Mesothelial cell of epicardium (in vitro differentiated cells): ENCODE measurements around the gene RNF150. TPM values are rescaled to one million over a fixed set of nuclear protein-coding genes. Genes with fewer than 3 reads are reported as not detected.

Source experiments
- DNase-seq, 2 experiments: peaks; one replicate each; pipeline ENCODE4 v3.0.0; 2021; ENCODE audit warnings: low spot score in 2 of 2; ENCODE audit not compliant: unreplicated experiment in 2 of 2
- H3K27ac Mint-ChIP-seq: 2 replicates; pipeline ENCODE4 v1.8.0; 2021; ENCODE audit warnings: mixed read lengths
- H3K27me3 Mint-ChIP-seq: 2 replicates; pipeline ENCODE4 v1.8.0; 2021; ENCODE audit warnings: low read depth, mixed read lengths
- H3K36me3 Mint-ChIP-seq: 2 replicates; pipeline ENCODE4 v1.8.0; 2021; ENCODE audit warnings: mixed read lengths
- H3K4me1 Mint-ChIP-seq: 2 replicates; pipeline ENCODE4 v1.8.0; 2021; ENCODE audit warnings: mixed read lengths
- H3K4me3 Mint-ChIP-seq: 2 replicates; pipeline ENCODE4 v1.8.0; 2021; ENCODE audit warnings: mild to moderate bottlenecking, moderate library complexity, mixed read lengths
- H3K9me3 Mint-ChIP-seq: 2 replicates; pipeline ENCODE4 v1.8.0; 2021; ENCODE audit warnings: mixed read lengths
- total RNA-seq: library from RNA; stranded (reverse); gene quantifications from 3 replicates; pipeline ENCODE4 v1.2.1, GENCODE V29; 2021
- TF ChIP-seq, protein P1 (sequence below): fragments of 200-600 bp; sonication (generic); IDR thresholded peaks from one replicate; pipeline ENCODE4 v1.5.0; 2021; ENCODE audit warnings: antibody characterized with exemption; ENCODE audit not compliant: unreplicated experiment

RNF150 gene
- total RNA-seq, 1 donor from 2014 or later, result 40.1 TPM

DNA sequence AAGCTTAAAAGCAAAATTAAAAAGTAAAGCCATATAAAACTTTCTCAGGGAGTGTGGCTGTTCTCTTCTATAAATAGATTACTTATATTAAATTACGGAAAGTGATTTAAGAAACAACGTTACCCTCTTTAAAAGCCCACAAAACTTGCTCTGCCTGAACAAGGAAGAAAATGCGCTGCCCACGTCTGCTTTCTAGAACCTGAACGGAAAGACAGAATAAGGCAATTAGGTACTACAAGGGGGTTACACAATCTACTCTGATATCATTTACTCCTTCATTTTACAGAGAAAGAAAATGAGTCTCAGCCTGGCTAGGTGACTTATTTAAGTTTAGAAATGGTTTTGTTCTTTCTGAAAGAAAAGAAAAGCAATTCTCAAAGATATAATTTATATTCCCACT is 147.2 kb downstream of the RNF150 start:
- Mint-ChIP-seq H3K9me3 (peaks cover 19% of the 10 kb centered on the region), H3K4me3 (no peak overlapping the region)
- TF ChIP-seq, protein P1, sequence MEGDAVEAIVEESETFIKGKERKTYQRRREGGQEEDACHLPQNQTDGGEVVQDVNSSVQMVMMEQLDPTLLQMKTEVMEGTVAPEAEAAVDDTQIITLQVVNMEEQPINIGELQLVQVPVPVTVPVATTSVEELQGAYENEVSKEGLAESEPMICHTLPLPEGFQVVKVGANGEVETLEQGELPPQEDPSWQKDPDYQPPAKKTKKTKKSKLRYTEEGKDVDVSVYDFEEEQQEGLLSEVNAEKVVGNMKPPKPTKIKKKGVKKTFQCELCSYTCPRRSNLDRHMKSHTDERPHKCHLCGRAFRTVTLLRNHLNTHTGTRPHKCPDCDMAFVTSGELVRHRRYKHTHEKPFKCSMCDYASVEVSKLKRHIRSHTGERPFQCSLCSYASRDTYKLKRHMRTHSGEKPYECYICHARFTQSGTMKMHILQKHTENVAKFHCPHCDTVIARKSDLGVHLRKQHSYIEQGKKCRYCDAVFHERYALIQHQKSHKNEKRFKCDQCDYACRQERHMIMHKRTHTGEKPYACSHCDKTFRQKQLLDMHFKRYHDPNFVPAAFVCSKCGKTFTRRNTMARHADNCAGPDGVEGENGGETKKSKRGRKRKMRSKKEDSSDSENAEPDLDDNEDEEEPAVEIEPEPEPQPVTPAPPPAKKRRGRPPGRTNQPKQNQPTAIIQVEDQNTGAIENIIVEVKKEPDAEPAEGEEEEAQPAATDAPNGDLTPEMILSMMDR, result no peak

DNA sequence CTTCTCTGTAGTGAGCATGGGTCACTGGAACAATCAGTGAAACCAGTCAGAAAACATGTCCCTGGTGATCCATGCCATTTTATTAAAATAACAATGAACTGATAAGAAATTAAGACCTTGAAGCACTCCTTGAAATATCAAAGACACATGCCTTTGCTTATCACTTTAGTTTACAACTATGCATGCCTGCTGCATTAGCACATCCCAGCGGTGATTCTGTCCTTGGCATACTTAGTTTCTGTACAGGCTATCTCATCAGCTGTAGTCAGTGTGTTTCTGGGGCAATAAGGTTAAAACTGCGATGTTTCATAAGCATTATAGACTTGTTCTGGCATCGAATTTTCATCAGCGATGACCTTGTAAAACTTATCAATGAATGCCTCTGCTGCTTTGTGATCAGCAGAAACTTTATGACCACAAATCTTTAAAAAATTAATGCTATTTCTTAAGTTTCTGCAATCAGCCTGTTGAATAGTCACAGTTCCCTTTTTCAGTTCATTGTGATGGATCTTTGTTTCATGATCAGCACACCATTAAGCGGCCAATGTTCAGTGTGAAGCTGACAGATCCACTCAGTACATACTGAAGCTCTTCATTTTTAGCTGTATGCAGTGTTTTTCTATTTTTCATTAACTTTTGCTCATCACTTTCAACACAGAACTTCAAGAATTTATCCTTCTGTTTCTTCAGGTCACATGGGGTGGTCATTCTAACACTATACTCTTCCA is 150.5 kb downstream of the RNF150 start:
- H3K9me3 Mint-ChIP-seq, result peaks cover 19% of the 10 kb centered on the region
- no peak overlapping the region for H3K27ac Mint-ChIP-seq
- H3K36me3 Mint-ChIP-seq, result peaks cover 3% of the 10 kb centered on the region
- DNase-seq, result no peak
- TF ChIP-seq, protein P1, result no peak
- no peak overlapping the region for H3K4me3 Mint-ChIP-seq
- H3K27me3 Mint-ChIP-seq, result no peaks in the 10 kb centered on the region
- peaks cover 10% of the 10 kb centered on the region for H3K4me1 Mint-ChIP-seq

More for the DNA sequence above, 147.2 kb downstream of the RNF150 start:
- Mint-ChIP-seq H3K4me1 (peaks cover 10% of the 10 kb centered on the region), H3K27ac (no peak overlapping the region), H3K27me3 (no peaks in the 10 kb centered on the region), H3K36me3 (peaks cover 8% of the 10 kb centered on the region)
- DNase-seq, result no peak

DNA sequence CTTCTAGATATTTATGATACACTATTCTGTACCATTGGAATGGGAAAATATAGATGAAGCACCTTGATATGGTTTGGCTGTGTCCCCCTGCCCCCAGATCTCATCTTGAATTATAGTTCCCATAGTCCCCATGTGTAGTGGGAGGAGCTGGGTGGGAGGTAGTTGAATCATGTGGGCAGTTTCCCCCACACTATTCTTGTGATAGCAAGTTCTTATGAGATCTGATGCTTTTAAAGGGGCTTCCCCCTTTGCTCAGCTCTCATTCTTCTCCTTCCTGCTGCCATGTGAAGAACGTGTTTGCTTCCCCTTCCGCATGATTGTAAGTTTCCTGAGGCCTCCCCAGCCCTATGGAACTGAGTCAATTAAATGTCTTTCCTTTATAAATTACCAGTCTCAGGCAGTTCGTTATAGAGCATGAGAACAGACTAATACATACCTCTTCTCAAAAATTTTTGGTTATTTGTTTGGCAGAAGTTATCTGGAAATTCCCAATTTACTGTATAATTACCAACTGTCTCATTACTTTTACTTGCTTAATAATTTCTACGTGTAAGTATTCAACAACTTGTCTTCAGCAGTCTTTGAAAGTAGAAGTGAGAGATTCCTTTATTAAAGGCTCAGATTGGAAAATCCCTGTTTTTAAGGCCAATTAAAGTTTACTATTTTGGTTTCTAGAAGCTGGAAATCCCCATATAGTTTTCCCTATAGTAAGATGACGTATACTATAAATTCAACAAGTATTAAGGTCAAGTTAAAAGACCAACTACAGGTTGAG is 152.7 kb downstream of the RNF150 start:
- Mint-ChIP-seq H3K36me3 (peaks cover 7% of the 10 kb centered on the region), H3K9me3 (peaks cover 24% of the 10 kb centered on the region), H3K27ac (no peak overlapping the region), H3K4me3 (no peak overlapping the region), H3K27me3 (no peaks in the 10 kb centered on the region), H3K4me1 (peaks cover 10% of the 10 kb centered on the region)
- TF ChIP-seq, protein P1, result no peak
- no peak for DNase-seq

DNA sequence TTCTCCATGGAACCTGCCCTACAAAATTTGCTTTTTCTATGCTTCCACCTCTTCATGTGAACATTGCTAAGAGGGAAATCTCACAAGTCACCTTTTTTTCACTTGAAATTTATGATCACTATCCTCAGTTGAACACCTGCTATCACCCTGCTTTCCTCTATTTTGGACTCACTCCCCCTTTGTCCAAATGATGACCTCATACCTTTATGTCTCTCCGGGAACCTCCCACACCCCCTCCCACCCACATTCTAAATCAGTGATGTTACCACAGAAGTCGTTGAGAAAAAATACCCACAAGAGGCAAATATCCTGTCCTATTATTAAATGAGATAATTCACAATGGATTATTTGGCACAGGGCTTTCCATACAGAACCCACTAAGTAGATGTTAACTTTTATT is 156.5 kb downstream of the RNF150 start:
- Mint-ChIP-seq H3K27ac (no peak overlapping the region), H3K9me3 (peaks cover 17% of the 10 kb centered on the region), H3K4me3 (no peak overlapping the region), H3K36me3 (peaks cover 7% of the 10 kb centered on the region), H3K27me3 (no peaks in the 10 kb centered on the region), H3K4me1 (no peaks in the 10 kb centered on the region)
- TF ChIP-seq, protein P1, result no peak
- no peak for DNase-seq

DNA sequence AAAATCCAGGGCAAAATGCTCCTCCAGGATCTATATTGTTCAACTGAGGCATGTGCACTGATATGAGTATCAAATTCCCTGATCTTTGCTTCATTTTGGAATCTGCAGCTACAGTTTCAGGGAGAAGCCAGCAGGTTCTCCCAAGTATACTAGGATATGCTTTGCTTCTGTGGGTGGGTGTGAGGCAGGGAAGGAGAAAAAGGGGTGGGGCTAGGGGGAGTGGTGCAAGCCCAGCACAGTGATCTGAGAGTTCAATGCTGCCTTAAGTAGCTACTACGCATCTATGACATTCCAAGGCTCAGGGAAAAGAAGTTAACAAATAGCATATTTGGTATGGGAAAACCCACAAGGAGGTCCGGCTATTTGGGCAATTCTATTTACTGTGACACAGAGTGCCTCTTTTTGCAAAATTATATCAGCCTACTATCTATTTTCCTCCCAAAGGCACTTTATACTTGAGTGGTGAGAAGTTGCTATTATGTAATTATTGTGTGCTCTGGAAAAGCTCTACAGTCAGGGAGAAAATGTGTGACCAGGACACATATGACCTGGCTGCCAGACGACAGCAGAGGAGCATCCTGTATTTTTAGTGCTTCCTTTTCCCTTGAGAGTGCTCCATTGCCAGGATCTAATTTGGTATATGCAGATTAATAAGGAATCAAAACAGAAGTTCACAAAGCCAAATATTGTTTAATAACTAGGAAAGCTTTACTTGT is 162.0 kb downstream of the RNF150 start:
- Mint-ChIP-seq H3K9me3 (peaks cover 3% of the 10 kb centered on the region), H3K4me3 (no peak overlapping the region), H3K27me3 (no peaks in the 10 kb centered on the region), H3K27ac (no peak overlapping the region), H3K36me3 (peaks cover 5% of the 10 kb centered on the region), H3K4me1 (peaks cover 6% of the 10 kb centered on the region)
- TF ChIP-seq, protein P1, result no peak
- no peak for DNase-seq
